Esophagus muscularis mucosa (tissue), 4 donors: ENCODE measurements around the gene NANS.

Experiments used
- CTCF ChIP-seq, 3 experiments: fragments of 200-600 bp in 2 of 3; fragments of 450-650 bp in 1 of 3; sonication (generic) in 2 of 3; IDR thresholded peaks; one replicate each; pipeline ENCODE4 v1.5.1; 2017 to 2019; ENCODE audit warnings: antibody characterized with exemption in 3 of 3, mild to moderate bottlenecking in 2 of 3, moderate library complexity in 1 of 3
- EP300 ChIP-seq: sonication (generic); formaldehyde crosslinking; IDR thresholded peaks from one replicate; pipeline ENCODE4 v1.6.1; 2017; ENCODE audit warnings: antibody characterized with exemption
- POLR2AphosphoS5 ChIP-seq, 2 donors: sonication (generic); formaldehyde crosslinking; IDR thresholded peaks; one replicate each; pipeline ENCODE4 v1.6.1; 2017; ENCODE audit warnings: antibody characterized with exemption in 2 of 2

GRCh38 chr9:98069551-98069950, 13.0 kb downstream of the NANS start:
- TF ChIP-seq CTCF (IDR thresholded peaks at IDR 0.05) = no peak
- no peak for TF ChIP-seq POLR2AphosphoS5 (IDR thresholded peaks at IDR 0.05)
- no peak for TF ChIP-seq EP300
